Right atrium auricular region (tissue), 2 donors: Measurements from ENCODE around the gene GPR142. TPM values are rescaled to one million over a fixed set of nuclear protein-coding genes. Genes with fewer than 3 reads are reported as not detected.

Source experiments
- DNase-seq: peaks from one replicate; pipeline ENCODE4 v3.0.0-alpha.2; 2019; ENCODE audit warnings: low spot score
- H3K27ac ChIP-seq, 2 donors: fragments of 200-600 bp; sonication (generic); 1 replicate in 1 of 2; 2 replicates in 1 of 2; pipeline ENCODE4 v1.5.1; 2016 to 2019
- H3K27me3 ChIP-seq, 2 donors: fragments of 200-600 bp; sonication (generic); one replicate each; pipeline versions ENCODE4 v1.5.1 to v1.6.0; 2017 to 2019
- H3K36me3 ChIP-seq: fragments of 200-600 bp; sonication (generic); one replicate; pipeline ENCODE4 v1.5.1; 2016
- H3K4me1 ChIP-seq, 2 donors: fragments of 200-600 bp; sonication (generic); one replicate each; pipeline versions ENCODE4 v1.5.1 to v1.6.0; 2017 to 2019
- H3K4me3 ChIP-seq, 2 donors: fragments of 200-600 bp; sonication (generic); 1 replicate in 1 of 2; 2 replicates in 1 of 2; pipeline ENCODE4 v1.5.1; 2017 to 2019; ENCODE audit warnings: mild to moderate bottlenecking in 1 of 2, moderate library complexity in 1 of 2
- H3K9me3 ChIP-seq, 2 donors: fragments of 200-600 bp; sonication (generic); one replicate each; pipeline ENCODE4 v1.5.1; 2019
- CTCF ChIP-seq, 2 donors: fragments of 200-600 bp; sonication (generic); IDR thresholded peaks; one replicate each; pipeline ENCODE4 v1.5.1; 2019; ENCODE audit warnings: antibody characterized with exemption in 2 of 2
- total RNA-seq, 2 donors: library from RNA; depleted of rRNA; stranded (reverse); fragments of >200 nt; gene quantifications; one replicate each; pipeline ENCODE4 v1.1.0, GENCODE V29; 2016

Gene GPR142
- total RNA-seq, 2 donors from 2014 or later = not detected

GRCh38 chr17:74417178-74418045, 50.1 kb downstream of the GPR142 start:
- no peaks in the 10 kb centered on the region for H3K27me3 ChIP-seq
- no peaks in the 10 kb centered on the region for H3K36me3 ChIP-seq
- no peaks in the 10 kb centered on the region for H3K9me3 ChIP-seq
- H3K4me3 ChIP-seq = no peak overlapping the region
- no peak for TF ChIP-seq CTCF (IDR thresholded peaks at IDR 0.05)
- DNase-seq = no peak
- H3K4me1 ChIP-seq = no peaks in the 10 kb centered on the region
- no peak overlapping the region for H3K27ac ChIP-seq

GRCh38 chr17:74419928-74420411, 52.7 kb downstream of the GPR142 start:
- Histone ChIP-seq H3K4me1 (no peaks in the 10 kb centered on the region), H3K36me3 (no peaks in the 10 kb centered on the region), H3K27ac (no peak overlapping the region), H3K4me3 (no peak overlapping the region), H3K9me3 (no peaks in the 10 kb centered on the region), H3K27me3 (no peaks in the 10 kb centered on the region)
- no peak for DNase-seq
- no peak for TF ChIP-seq CTCF (IDR thresholded peaks at IDR 0.05)

Other genes starting within 250 kb of the GPR142 start
- gene RPL38, start 163.8 kb upstream of the GPR142 start, total RNA-seq = 100 to 1,000 TPM; 212 to 310 TPM
- gene TTYH2, start 153.9 kb upstream of the GPR142 start, total RNA-seq = 10 to 100 TPM; 18.2 to 26.0 TPM
- gene DNAI2, start 93.3 kb upstream of the GPR142 start, total RNA-seq = not detected
- gene KIF19, start 41.3 kb upstream of the GPR142 start, total RNA-seq = under 1 TPM in 1 of 2 donors, not detected in 1; 0.30 TPM
- gene BTBD17, start 5.6 kb upstream of the GPR142 start, total RNA-seq = not detected
- gene GPRC5C, start 64.6 kb downstream of the GPR142 start, total RNA-seq = 10 to 100 TPM; 39.0 to 48.0 TPM
- 1 to 10 TPM; 2.0 to 7.8 TPM for gene CD300A, start 99.1 kb downstream of the GPR142 start, total RNA-seq
- gene CD300LB, start 164.0 kb downstream of the GPR142 start, total RNA-seq = under 1 TPM in 1 of 2 donors, not detected in 1; 0.31 TPM
- gene CD300C, start 178.6 kb downstream of the GPR142 start, total RNA-seq = under 1 TPM in 1 of 2 donors, not detected in 1; 0.98 TPM
- not detected for gene CD300H, start 200.0 kb downstream of the GPR142 start, total RNA-seq
- gene CD300LD, start 224.8 kb downstream of the GPR142 start, total RNA-seq = not detected